Upper lobe of left lung (tissue), 4 donors: ENCODE results near the gene MTMR4.

ENCODE experiments used
- CTCF ChIP-seq, 6 experiments: fragments of 450-650 bp in 4 of 6; fragments of 200-600 bp in 2 of 6; sonication (generic) in 2 of 6; IDR thresholded peaks; one replicate each; pipeline ENCODE4 v1.5.1; 2016 to 2019; ENCODE audit warnings: antibody characterized with exemption in 6 of 6
- EP300 ChIP-seq, 4 donors: sonication (generic); formaldehyde crosslinking; IDR thresholded peaks; one replicate each; pipeline ENCODE4 v1.5.1; 2017; ENCODE audit warnings: antibody characterized with exemption in 4 of 4, control low read depth in 2 of 4
- POLR2A ChIP-seq, 4 donors: fragments of 450-650 bp; IDR thresholded peaks; one replicate each; pipeline ENCODE4 v1.5.1; 2016 to 2017; ENCODE audit warnings: antibody characterized with exemption in 4 of 4, mild to moderate bottlenecking in 2 of 4
- POLR2AphosphoS5 ChIP-seq, 2 donors: sonication (generic); formaldehyde crosslinking; IDR thresholded peaks; one replicate each; pipeline ENCODE4 v1.5.1; 2017; ENCODE audit warnings: antibody characterized with exemption in 2 of 2

- TF ChIP-seq CTCF (IDR thresholded peaks at IDR 0.05) = no peak
- no peak for TF ChIP-seq POLR2AphosphoS5 (IDR thresholded peaks at IDR 0.05)
- TF ChIP-seq POLR2A (IDR thresholded peaks at IDR 0.05) = no peak
- no peak for TF ChIP-seq EP300 (IDR thresholded peaks at IDR 0.05)
These were observed 22.1 kb upstream of the MTMR4 start for GRCh38 chr17:58536542-58536941.
